Measurements from ENCODE around the gene NUCB1.

The NUCB1 gene

DNA sequence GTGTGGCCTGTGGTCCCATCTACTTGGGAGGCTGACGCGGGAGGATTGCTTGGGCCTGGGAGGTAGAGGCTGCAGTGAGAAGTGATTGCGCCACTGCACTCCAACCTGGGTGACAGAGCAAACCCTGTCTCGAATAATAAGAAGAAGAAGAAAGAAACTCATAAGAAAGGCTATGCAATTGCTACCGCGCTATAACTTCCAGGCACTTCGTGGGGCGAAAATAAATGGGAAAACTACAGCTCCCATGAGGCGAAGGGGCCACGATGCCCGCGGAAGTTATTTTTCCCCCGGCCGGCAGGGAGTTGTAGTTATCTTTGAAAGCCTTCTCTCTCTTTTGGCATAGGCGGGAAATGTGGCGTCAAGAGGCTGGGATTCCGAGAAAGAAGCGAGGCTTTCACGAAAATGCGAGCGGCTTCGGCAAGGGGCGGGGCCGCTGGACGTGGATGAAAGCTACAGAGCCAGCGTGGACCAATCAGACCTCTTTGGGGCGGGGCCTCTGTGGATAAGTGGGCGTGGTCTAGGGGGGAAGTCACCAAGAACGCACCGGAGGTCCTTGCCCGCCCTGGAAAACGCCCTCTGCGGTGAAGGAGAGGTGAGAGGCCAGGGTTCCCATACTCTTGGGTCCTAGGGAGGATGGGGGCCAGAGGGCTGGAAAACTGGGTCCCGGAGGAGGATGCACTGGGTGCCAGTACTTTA lies at the start of gene NUCB1:
TSS of gene NUCB1 (plus strand) at position 532 of the 696 bp plus-strand sequence. CDS start 485 bp downstream, outside the sequence.
- peak; percentile 98 for DNase-seq (ENCODE audit: low read depth)
- TF ChIP-seq MYC (IDR thresholded peaks at IDR 0.05; ENCODE audit: low read depth, low read length): peak; percentile 80
- TF ChIP-seq, protein P1, sequence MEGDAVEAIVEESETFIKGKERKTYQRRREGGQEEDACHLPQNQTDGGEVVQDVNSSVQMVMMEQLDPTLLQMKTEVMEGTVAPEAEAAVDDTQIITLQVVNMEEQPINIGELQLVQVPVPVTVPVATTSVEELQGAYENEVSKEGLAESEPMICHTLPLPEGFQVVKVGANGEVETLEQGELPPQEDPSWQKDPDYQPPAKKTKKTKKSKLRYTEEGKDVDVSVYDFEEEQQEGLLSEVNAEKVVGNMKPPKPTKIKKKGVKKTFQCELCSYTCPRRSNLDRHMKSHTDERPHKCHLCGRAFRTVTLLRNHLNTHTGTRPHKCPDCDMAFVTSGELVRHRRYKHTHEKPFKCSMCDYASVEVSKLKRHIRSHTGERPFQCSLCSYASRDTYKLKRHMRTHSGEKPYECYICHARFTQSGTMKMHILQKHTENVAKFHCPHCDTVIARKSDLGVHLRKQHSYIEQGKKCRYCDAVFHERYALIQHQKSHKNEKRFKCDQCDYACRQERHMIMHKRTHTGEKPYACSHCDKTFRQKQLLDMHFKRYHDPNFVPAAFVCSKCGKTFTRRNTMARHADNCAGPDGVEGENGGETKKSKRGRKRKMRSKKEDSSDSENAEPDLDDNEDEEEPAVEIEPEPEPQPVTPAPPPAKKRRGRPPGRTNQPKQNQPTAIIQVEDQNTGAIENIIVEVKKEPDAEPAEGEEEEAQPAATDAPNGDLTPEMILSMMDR (IDR thresholded peaks at IDR 0.05; ENCODE audit: low read depth, low read length): no peak
- peak; percentile 34 for TF ChIP-seq POLR2A (IDR thresholded peaks at IDR 0.05; ENCODE audit: extremely low read depth, insufficient read length)
- TF ChIP-seq, protein P2, sequence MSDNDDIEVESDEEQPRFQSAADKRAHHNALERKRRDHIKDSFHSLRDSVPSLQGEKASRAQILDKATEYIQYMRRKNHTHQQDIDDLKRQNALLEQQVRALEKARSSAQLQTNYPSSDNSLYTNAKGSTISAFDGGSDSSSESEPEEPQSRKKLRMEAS (IDR thresholded peaks at IDR 0.05; ENCODE audit: low read depth, low read length): peak; percentile 42
- peak within 1 kb of the TSS; percentile 76 for H3K4me3 ChIP-seq (ENCODE audit: low read depth, low read length)

- TF ChIP-seq, protein P2 (IDR thresholded peaks at IDR 0.05; ENCODE audit: low read depth, low read length): no peak
- TF ChIP-seq, protein P1 (IDR thresholded peaks at IDR 0.05; ENCODE audit: low read depth, low read length): no peak
- TF ChIP-seq POLR2A (IDR thresholded peaks at IDR 0.05; ENCODE audit: extremely low read depth, insufficient read length) (no peak), MYC (IDR thresholded peaks at IDR 0.05; ENCODE audit: low read depth, low read length) (no peak)
- H3K4me3 ChIP-seq (ENCODE audit: low read depth, low read length): no peak overlapping the region
- no peak for DNase-seq (ENCODE audit: low read depth)
Observed at GRCh38 chr19:48852292-48852691, 47.8 kb upstream of the NUCB1 start.

- TF ChIP-seq POLR2A (IDR thresholded peaks at IDR 0.05; ENCODE audit: extremely low read depth, insufficient read length) (no peak), MYC (IDR thresholded peaks at IDR 0.05; ENCODE audit: low read depth, low read length) (no peak)
- TF ChIP-seq, protein P1 (IDR thresholded peaks at IDR 0.05; ENCODE audit: low read depth, low read length): no peak
- TF ChIP-seq, protein P2 (IDR thresholded peaks at IDR 0.05; ENCODE audit: low read depth, low read length): no peak
Observed at GRCh38 chr19:48853483-48853882, 46.6 kb upstream of the NUCB1 start.

DNA sequence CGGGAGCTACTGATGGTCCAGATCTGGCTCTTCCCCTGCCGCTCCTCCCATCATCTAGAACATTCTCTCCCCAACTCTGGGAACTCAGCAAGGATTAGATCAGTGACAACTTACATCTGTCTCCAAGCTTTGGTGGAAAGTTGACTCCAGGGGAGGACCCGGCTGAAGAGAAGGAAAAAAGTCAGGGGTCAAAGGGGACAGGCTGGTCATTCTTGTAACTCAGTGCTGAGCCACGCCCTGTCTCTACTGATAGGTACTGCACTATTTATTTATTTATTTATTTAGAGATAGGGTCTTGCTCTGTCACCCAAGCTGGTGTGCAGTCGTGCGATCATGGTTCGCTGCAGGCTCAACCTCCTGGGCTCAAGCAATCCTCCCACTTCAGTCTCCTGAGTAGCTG lies 46.0 kb upstream of the NUCB1 start:
- TF ChIP-seq, protein P2 (IDR thresholded peaks at IDR 0.05; ENCODE audit: low read depth, low read length): no peak
- TF ChIP-seq POLR2A (IDR thresholded peaks at IDR 0.05; ENCODE audit: extremely low read depth, insufficient read length): no peak
- TF ChIP-seq, protein P1 (IDR thresholded peaks at IDR 0.05; ENCODE audit: low read depth, low read length): no peak
- TF ChIP-seq MYC (IDR thresholded peaks at IDR 0.05; ENCODE audit: low read depth, low read length): no peak
- DNase-seq (ENCODE audit: low read depth): no peak
- no peak overlapping the region for H3K4me3 ChIP-seq (ENCODE audit: low read depth, low read length)

More at GRCh38 chr19:48853483-48853882, 46.6 kb upstream of the NUCB1 start:
- H3K4me3 ChIP-seq (ENCODE audit: low read depth, low read length): no peak overlapping the region
- DNase-seq (ENCODE audit: low read depth): no peak

DNA sequence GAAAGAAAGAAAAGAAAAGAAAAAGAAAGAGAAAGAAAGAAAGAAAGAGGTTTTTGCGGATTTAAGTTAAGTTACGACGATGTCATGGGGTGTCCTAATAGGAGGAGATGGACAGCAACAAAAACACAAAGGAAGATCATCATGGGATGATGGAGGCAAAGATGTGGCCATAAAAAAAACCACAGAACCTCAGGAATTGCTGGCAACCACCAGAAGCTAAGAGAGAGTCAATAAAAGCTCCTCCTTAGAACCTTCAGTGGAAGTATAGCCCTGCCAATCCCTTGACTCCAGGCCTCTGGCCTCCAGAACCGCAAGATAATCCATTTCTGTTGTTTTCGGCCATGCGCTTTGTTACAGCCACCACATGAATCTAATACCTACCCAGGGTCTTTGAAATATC lies 43.2 kb upstream of the NUCB1 start:
- no peak for DNase-seq (ENCODE audit: low read depth)
- TF ChIP-seq POLR2A (IDR thresholded peaks at IDR 0.05; ENCODE audit: extremely low read depth, insufficient read length) (no peak), MYC (IDR thresholded peaks at IDR 0.05; ENCODE audit: low read depth, low read length) (no peak)
- TF ChIP-seq, protein P2 (IDR thresholded peaks at IDR 0.05; ENCODE audit: low read depth, low read length): no peak
- TF ChIP-seq, protein P1 (IDR thresholded peaks at IDR 0.05; ENCODE audit: low read depth, low read length): no peak
- H3K4me3 ChIP-seq (ENCODE audit: low read depth, low read length): no peak overlapping the region
